HFFc6 (cell line): ENCODE measurements around the gene POLR2E. TPM values are rescaled to one million over a fixed set of nuclear protein-coding genes. Genes with fewer than 3 reads are reported as not detected.
"Not testable (repeated sequence)": the region's sequence is repeated elsewhere in the genome, so short reads cannot be mapped to it uniquely, and the experiment has no call there.

Experiments used
- DNase-seq: peaks from one replicate; pipeline ENCODE4 v3.0.0-alpha.2; 2018
- H3K27ac Mint-ChIP-seq: 2 replicates; pipeline ENCODE4 v1.8.0; 2020; ENCODE audit warnings: mild to moderate bottlenecking, mixed read lengths
- H3K27me3 Mint-ChIP-seq: 2 replicates; pipeline ENCODE4 v1.8.0; 2021; ENCODE audit warnings: mild to moderate bottlenecking, moderate library complexity, mixed read lengths; ENCODE audit not compliant: insufficient read depth
- H3K36me3 Mint-ChIP-seq: 2 replicates; pipeline ENCODE4 v1.8.0; 2021; ENCODE audit warnings: low read depth, mixed read lengths
- H3K4me1 Mint-ChIP-seq: 2 replicates; pipeline ENCODE4 v1.8.0; 2020; ENCODE audit warnings: low read depth, mixed read lengths
- H3K4me3 Mint-ChIP-seq: 2 replicates; pipeline ENCODE4 v1.8.0; 2020; ENCODE audit warnings: mild to moderate bottlenecking, moderate library complexity, mixed read lengths
- H3K9me3 Mint-ChIP-seq: 2 replicates; pipeline ENCODE4 v1.8.0; 2020; ENCODE audit warnings: mild to moderate bottlenecking, mixed read lengths
- CTCF ChIP-seq: fragments of 200-600 bp; sonication (generic); IDR thresholded peaks from 2 replicates; pipeline ENCODE4 v1.5.0; 2021; ENCODE audit warnings: antibody characterized with exemption, mild to moderate bottlenecking
- total RNA-seq, 6 experiments: library from RNA; stranded (reverse); fragmentation: NEBNext Ultra II Directional; extraction: Animal tissue kit (Norgen Biotek cat#: 25700); gene quantifications; 2 replicates in 1 of 6; 3 replicates in 5 of 6; pipeline ENCODE4 v1.2.3, GENCODE V29; 2021

Gene POLR2E
- total RNA-seq, 6 experiments from 2014 or later = 224 to 289 (median 250) TPM

DNA sequence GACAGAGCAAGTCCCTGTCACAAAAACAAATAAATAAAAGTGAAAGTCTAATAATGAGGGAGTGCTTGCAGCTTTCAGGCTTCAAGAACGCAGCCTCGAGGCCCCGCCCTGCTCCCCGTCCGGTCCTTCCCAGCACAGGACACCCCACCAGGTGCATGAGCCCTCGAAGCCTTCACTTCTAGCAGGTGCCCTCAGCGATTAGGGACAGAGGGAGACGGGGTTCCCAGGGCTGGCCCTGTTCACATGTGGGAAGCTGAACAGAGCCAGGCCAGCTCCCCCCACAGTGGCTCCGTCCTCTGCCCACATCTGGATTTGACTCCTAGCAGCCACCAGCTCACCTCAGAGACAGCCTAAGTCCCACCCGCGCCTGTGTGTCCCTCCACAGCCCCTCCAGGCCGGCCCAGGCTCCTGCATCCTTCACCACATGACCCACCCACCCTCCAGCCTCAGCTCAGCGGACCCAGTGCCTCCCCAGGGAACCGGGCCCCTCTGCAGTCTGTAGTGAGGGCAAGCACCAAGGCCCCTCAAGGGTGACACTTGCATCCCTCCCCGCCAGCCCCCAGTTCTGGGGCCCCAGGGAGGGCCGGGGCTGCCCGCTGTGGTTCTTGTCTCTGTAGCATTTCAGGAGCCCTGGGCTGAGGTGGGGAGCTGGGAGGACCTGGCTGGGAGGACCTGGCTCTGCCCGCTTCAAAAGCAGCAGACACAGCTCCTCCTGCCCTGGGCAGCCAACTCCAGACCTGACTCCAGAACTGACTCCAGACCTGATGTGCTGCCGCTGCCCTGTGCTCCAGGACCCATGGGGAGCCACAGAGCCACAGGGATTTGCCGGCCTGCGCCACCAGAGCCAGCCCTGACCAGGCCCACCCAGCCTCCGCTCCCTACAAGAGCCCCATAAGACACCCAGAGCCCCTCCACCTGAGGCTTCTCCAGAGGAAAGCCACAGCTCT lies 35.9 kb upstream of the POLR2E start:
- TF ChIP-seq CTCF = no peak
- H3K9me3 Mint-ChIP-seq = no peaks in the 10 kb centered on the region
- peak overlapping the region; percentile 92 for H3K27ac Mint-ChIP-seq
- no peaks in the 10 kb centered on the region for H3K36me3 Mint-ChIP-seq
- DNase-seq = no peak
- peaks cover 3% of the 10 kb centered on the region for H3K27me3 Mint-ChIP-seq
- peak overlapping the region; percentile 91 for H3K4me3 Mint-ChIP-seq
- peaks cover 13% of the 10 kb centered on the region; the same call in 1 of the 2 replicates for H3K4me1 Mint-ChIP-seq

DNA sequence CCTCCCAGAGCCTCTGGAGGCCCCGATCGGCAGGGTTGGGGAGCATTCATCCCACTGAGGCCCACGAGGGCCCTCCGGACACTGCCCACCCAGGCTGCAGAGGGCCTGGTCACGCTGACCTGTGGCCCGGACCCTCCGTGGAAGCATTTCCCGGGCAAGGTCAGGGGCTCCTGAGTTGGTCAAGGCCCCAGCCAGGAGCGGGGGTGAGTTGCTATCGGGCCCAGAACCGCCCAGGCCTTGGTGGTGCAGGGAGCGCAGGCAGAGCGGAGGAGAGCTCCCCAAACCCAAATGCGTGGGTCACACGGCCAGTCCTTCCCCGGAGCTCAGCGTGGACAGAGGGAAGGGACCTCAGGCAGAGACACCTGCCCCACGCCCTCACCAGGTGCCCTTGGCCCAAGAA lies 34.4 kb upstream of the POLR2E start:
- Mint-ChIP-seq H3K27me3 (peaks cover 3% of the 10 kb centered on the region), H3K9me3 (no peaks in the 10 kb centered on the region), H3K36me3 (no peaks in the 10 kb centered on the region), H3K27ac (no peak overlapping the region), H3K4me3 (0 out of 2 replicates have a peak overlapping the region, but pooled peaks have one; percentile 91), H3K4me1 (peaks cover 13% of the 10 kb centered on the region; the same call in 1 of the 2 replicates)
- no peak for TF ChIP-seq CTCF
- no peak for DNase-seq

DNA sequence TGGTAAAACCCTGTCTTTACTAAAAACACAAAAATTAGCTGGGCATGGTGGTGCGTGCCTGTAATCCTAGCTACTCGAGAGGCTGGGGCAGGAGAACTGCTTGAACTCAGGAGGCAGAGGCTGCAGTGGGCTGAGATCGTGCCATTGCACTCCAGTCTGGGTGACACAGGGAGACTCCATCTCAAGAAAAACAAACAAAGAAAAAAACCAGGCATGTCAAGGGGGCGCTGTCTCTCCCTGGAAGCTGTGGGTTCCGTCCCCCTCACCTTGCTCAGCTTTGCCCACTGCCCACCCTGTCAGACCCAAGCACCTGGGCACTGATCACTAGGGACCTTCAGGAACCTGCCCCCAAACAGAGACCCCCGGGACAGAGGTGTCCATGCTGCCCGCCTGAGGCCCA lies 33.9 kb upstream of the POLR2E start:
- not testable (repeated sequence) for H3K4me3 Mint-ChIP-seq, H3K36me3 Mint-ChIP-seq, DNase-seq, H3K9me3 Mint-ChIP-seq, H3K27me3 Mint-ChIP-seq
- Mint-ChIP-seq H3K27ac (peak overlapping the region; percentile 51; the same call in 1 of the 2 replicates), H3K4me1 (peaks cover 13% of the 10 kb centered on the region; the same call in 1 of the 2 replicates)
- TF ChIP-seq CTCF = peak; percentile 42; the same call in 1 of the 2 replicates

DNA sequence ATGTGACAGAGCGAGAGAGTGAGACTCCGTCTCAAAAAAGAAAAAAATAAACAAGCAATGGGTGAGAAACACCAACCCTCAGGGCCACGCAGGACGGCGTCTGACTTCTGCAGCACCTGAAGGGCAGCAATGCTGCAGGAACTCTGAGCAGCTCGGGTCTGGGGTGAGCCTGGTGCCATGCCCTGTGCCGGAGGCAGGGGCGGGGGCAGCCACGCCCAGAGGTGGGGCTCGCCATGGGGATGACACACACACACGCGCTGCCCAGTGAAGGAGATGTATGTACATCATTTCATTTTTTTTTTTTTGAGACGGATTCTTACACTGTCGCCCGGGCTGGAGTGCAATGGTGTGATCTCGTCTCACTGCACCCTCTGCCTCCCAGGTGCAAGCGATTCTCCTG lies 32.9 kb upstream of the POLR2E start:
- Mint-ChIP-seq H3K4me1 (peaks cover 13% of the 10 kb centered on the region; the same call in 1 of the 2 replicates), H3K27me3 (peaks cover 3% of the 10 kb centered on the region), H3K36me3 (0 out of 2 replicates have a peak, but pooled peaks cover 3% of the 10 kb centered on the region), H3K4me3 (no peak overlapping the region), H3K9me3 (no peaks in the 10 kb centered on the region), H3K27ac (no peak overlapping the region)
- TF ChIP-seq CTCF = no peak
- DNase-seq = no peak

DNA sequence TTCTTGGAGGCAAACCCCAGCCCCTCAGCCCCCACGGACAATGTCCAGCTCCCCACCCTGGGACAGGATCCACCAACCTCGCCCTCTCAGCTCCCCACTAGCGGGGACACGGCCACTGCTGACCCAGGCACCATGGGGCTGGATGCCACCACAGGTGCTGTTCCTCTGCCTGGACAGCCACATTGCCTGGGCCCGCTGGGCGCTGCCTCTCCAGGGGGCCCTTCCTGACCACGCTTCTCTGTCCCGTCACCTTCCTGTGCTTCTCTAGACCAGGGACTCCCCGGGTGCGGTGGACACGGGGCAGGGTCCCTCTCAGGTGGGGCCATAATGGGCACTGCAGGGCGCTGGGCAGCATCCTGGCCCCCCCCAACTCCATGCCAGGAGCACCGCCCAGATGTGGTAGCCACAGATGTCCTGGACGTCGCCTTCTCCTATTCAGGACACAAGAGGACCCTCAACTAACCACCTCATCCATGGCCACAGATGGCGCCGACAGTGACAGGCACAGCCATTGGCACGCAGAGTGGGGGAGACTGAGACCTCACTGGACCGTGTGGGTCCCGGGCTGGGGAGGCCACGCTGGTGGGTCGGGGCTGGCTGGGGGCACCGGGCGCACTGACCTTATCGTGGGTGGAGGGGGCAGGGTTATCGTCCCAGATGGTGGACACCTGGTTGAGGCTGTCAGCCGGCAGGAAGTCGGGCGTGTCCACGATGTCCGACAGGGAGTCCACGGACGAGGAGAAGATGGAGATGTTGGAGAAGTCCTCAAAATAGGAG lies 32.0 kb upstream of the POLR2E start:
- Mint-ChIP-seq H3K27me3 (peaks cover 3% of the 10 kb centered on the region), H3K9me3 (no peaks in the 10 kb centered on the region), H3K4me1 (peaks cover 13% of the 10 kb centered on the region; the same call in 1 of the 2 replicates), H3K27ac (no peak overlapping the region), H3K36me3 (peaks cover 7% of the 10 kb centered on the region; the same call in 1 of the 2 replicates), H3K4me3 (no peak overlapping the region)
- DNase-seq = no peak
- TF ChIP-seq CTCF = no peak
